ENCODE data around the gene HORMAD1.

The HORMAD1 gene

GRCh38 chr1:150761801-150762200 lies 41.1 kb upstream of the HORMAD1 start:
- TF ChIP-seq FOXP2 (optimal IDR thresholded peaks at IDR 0.05; ENCODE audit: borderline replicate concordance, extremely low read depth, extremely low read length, insufficient read depth): no peak
- no peak for TF ChIP-seq TAF1 (IDR thresholded peaks at IDR 0.05; ENCODE audit: borderline replicate concordance, insufficient read depth, low read length)
- no peak for TF ChIP-seq SIN3A (IDR thresholded peaks at IDR 0.05; ENCODE audit: borderline replicate concordance, insufficient read depth, low read length)
- no peak for TF ChIP-seq POLR2AphosphoS5 (IDR thresholded peaks at IDR 0.05; ENCODE audit: low read depth, low read length)

- TF ChIP-seq TAF1 (IDR thresholded peaks at IDR 0.05; ENCODE audit: borderline replicate concordance, insufficient read depth, low read length) (no peak), FOXP2 (optimal IDR thresholded peaks at IDR 0.05; ENCODE audit: borderline replicate concordance, extremely low read depth, extremely low read length, insufficient read depth) (no peak), POLR2AphosphoS5 (IDR thresholded peaks at IDR 0.05; ENCODE audit: low read depth, low read length) (no peak), REST (IDR thresholded peaks at IDR 0.05; ENCODE audit: insufficient read depth in 1 of 2, low read depth in 2 of 2, low read length in 2 of 2) (no peak), SIN3A (IDR thresholded peaks at IDR 0.05; ENCODE audit: borderline replicate concordance, insufficient read depth, low read length) (no peak)
Observed at GRCh38 chr1:150760013-150760412, 39.3 kb upstream of the HORMAD1 start.

DNA sequence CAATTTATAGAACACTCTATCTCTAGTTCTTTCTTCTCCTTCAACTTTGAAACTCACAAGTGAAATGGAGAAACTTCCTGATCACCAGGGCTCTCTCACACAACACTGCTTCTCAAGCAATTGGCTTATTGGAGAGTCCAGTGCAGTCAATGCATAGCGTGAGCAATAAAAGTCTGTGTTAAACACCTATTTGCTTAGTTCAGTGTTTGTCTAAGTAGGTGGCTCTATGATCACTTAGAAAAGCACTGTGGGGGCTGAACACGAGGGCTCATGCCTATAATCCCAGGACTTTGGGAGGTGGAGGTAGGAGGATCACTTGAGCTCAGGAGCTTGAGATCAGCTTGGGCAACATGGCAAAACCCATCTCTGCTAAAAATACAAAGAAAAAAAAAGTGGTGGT lies 32.7 kb upstream of the HORMAD1 start:
- TF ChIP-seq FOXP2 (optimal IDR thresholded peaks at IDR 0.05; ENCODE audit: borderline replicate concordance, extremely low read depth, extremely low read length, insufficient read depth) (no peak), TAF1 (IDR thresholded peaks at IDR 0.05; ENCODE audit: borderline replicate concordance, insufficient read depth, low read length) (no peak), SIN3A (IDR thresholded peaks at IDR 0.05; ENCODE audit: borderline replicate concordance, insufficient read depth, low read length) (no peak), POLR2AphosphoS5 (IDR thresholded peaks at IDR 0.05; ENCODE audit: low read depth, low read length) (no peak)

- no peak for TF ChIP-seq REST (IDR thresholded peaks at IDR 0.05; ENCODE audit: insufficient read depth in 1 of 2, low read depth in 2 of 2, low read length in 2 of 2)
- TF ChIP-seq FOXP2 (optimal IDR thresholded peaks at IDR 0.05; ENCODE audit: borderline replicate concordance, extremely low read depth, extremely low read length, insufficient read depth): no peak
- TF ChIP-seq POLR2AphosphoS5 (IDR thresholded peaks at IDR 0.05; ENCODE audit: low read depth, low read length): no peak
- TF ChIP-seq SIN3A (IDR thresholded peaks at IDR 0.05; ENCODE audit: borderline replicate concordance, insufficient read depth, low read length): no peak
- TF ChIP-seq TAF1 (IDR thresholded peaks at IDR 0.05; ENCODE audit: borderline replicate concordance, insufficient read depth, low read length): no peak
Observed at GRCh38 chr1:150751443-150751842, 30.7 kb upstream of the HORMAD1 start.

- TF ChIP-seq REST (IDR thresholded peaks at IDR 0.05; ENCODE audit: insufficient read depth in 1 of 2, low read depth in 2 of 2, low read length in 2 of 2) (no peak), POLR2AphosphoS5 (IDR thresholded peaks at IDR 0.05; ENCODE audit: low read depth, low read length) (no peak), FOXP2 (optimal IDR thresholded peaks at IDR 0.05; ENCODE audit: borderline replicate concordance, extremely low read depth, extremely low read length, insufficient read depth) (no peak), SIN3A (IDR thresholded peaks at IDR 0.05; ENCODE audit: borderline replicate concordance, insufficient read depth, low read length) (no peak), TAF1 (IDR thresholded peaks at IDR 0.05; ENCODE audit: borderline replicate concordance, insufficient read depth, low read length) (no peak)
Observed at GRCh38 chr1:150749720-150750311, 29.1 kb upstream of the HORMAD1 start.
